Measurements from ENCODE around the gene ANK3. TPM values are rescaled to one million over a fixed set of nuclear protein-coding genes. Genes with fewer than 3 reads are reported as not detected.

ANK3 gene
- total RNA-seq, 6 experiments from 2014 or later, result not detected

GRCh38 chr10:60375293-60376004 is 14.2 kb downstream of the ANK3 start:
- H3K4me3 Mint-ChIP-seq, result no peak overlapping the region
- no peaks in the 10 kb centered on the region for H3K36me3 Mint-ChIP-seq (ENCODE audit: low read depth)
- H3K9me3 Mint-ChIP-seq, result no peaks in the 10 kb centered on the region

GRCh38 chr10:60374836-60375235 is 14.8 kb downstream of the ANK3 start:
- no peak overlapping the region for H3K27ac Mint-ChIP-seq
- H3K36me3 Mint-ChIP-seq (ENCODE audit: low read depth), result no peaks in the 10 kb centered on the region
- DNase-seq, result no peak
- TF ChIP-seq, protein P1, sequence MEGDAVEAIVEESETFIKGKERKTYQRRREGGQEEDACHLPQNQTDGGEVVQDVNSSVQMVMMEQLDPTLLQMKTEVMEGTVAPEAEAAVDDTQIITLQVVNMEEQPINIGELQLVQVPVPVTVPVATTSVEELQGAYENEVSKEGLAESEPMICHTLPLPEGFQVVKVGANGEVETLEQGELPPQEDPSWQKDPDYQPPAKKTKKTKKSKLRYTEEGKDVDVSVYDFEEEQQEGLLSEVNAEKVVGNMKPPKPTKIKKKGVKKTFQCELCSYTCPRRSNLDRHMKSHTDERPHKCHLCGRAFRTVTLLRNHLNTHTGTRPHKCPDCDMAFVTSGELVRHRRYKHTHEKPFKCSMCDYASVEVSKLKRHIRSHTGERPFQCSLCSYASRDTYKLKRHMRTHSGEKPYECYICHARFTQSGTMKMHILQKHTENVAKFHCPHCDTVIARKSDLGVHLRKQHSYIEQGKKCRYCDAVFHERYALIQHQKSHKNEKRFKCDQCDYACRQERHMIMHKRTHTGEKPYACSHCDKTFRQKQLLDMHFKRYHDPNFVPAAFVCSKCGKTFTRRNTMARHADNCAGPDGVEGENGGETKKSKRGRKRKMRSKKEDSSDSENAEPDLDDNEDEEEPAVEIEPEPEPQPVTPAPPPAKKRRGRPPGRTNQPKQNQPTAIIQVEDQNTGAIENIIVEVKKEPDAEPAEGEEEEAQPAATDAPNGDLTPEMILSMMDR (IDR thresholded peaks at IDR 0.05), result no peak
- H3K27me3 Mint-ChIP-seq (ENCODE audit: insufficient read depth), result no peaks in the 10 kb centered on the region; the same call in 1 of the 2 replicates
- no peak overlapping the region for H3K4me3 Mint-ChIP-seq
- H3K9me3 Mint-ChIP-seq, result no peaks in the 10 kb centered on the region
- H3K4me1 Mint-ChIP-seq (ENCODE audit: low read depth), result peaks cover 26% of the 10 kb centered on the region

More at GRCh38 chr10:60375293-60376004, 14.2 kb downstream of the ANK3 start:
- Mint-ChIP-seq H3K27me3 (ENCODE audit: insufficient read depth) (no peaks in the 10 kb centered on the region; the same call in 1 of the 2 replicates), H3K27ac (no peak overlapping the region), H3K4me1 (ENCODE audit: low read depth) (peaks cover 26% of the 10 kb centered on the region)
- TF ChIP-seq, protein P1 (IDR thresholded peaks at IDR 0.05), result no peak
- no peak for DNase-seq

DNA sequence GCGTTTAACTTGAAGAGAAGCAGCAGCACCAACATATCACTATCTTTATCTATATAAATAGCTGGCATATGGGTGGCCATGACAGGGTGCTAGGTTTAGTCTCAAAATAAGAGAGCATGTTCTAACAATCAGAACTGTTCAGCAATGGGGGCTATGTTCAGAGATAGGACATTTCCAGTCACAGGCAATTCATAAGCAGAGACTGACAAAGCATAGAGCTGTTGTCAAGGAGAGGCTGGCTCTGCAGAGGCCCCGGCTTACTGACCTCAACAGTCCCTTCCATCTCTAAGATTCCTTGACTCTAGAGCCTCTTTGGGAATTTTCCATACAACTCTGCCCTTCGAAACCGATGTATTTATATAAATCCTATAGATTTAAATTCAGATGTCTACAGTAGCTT is 17.2 kb downstream of the ANK3 start:
- TF ChIP-seq, protein P1 (IDR thresholded peaks at IDR 0.05), result no peak
- Mint-ChIP-seq H3K9me3 (no peaks in the 10 kb centered on the region), H3K27ac (no peak overlapping the region), H3K4me1 (ENCODE audit: low read depth) (peaks cover 10% of the 10 kb centered on the region), H3K36me3 (ENCODE audit: low read depth) (no peaks in the 10 kb centered on the region), H3K4me3 (no peak overlapping the region), H3K27me3 (ENCODE audit: insufficient read depth) (no peaks in the 10 kb centered on the region; the same call in 1 of the 2 replicates)
- no peak for DNase-seq

DNA sequence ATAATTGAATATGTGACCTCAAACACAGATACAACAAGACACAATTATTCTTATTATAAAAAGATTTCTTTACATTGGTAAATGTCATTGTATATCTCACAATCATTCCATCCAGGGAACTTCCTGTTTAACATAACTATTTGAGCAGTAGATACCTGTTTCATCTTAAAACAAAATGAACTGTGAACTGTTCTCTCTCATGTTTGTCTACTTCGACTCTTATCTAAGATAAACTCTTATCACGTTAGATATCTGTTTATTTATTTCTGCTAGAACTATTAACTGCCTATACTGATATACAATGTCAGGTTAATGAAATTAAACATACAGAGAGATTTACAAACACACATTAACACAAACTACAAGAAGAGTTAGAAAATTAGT is 20.1 kb downstream of the ANK3 start:
- Mint-ChIP-seq H3K4me3 (no peak overlapping the region), H3K27ac (no peak overlapping the region), H3K36me3 (ENCODE audit: low read depth) (no peaks in the 10 kb centered on the region), H3K27me3 (ENCODE audit: insufficient read depth) (no peaks in the 10 kb centered on the region; the same call in 1 of the 2 replicates), H3K4me1 (ENCODE audit: low read depth) (peaks cover 11% of the 10 kb centered on the region), H3K9me3 (no peaks in the 10 kb centered on the region)
- TF ChIP-seq, protein P1 (IDR thresholded peaks at IDR 0.05), result no peak
- no peak for DNase-seq

GRCh38 chr10:60368875-60369546 is 20.7 kb downstream of the ANK3 start:
- no peaks in the 10 kb centered on the region for H3K9me3 Mint-ChIP-seq
- peaks cover 11% of the 10 kb centered on the region for H3K4me1 Mint-ChIP-seq (ENCODE audit: low read depth)
- H3K36me3 Mint-ChIP-seq (ENCODE audit: low read depth), result no peaks in the 10 kb centered on the region
- no peak overlapping the region for H3K4me3 Mint-ChIP-seq
- no peaks in the 10 kb centered on the region; the same call in 1 of the 2 replicates for H3K27me3 Mint-ChIP-seq (ENCODE audit: insufficient read depth)
- TF ChIP-seq, protein P1 (IDR thresholded peaks at IDR 0.05), result no peak
- H3K27ac Mint-ChIP-seq, result no peak overlapping the region
- DNase-seq, result no peak
